Tibial nerve (tissue), 3 donors: Measurements from ENCODE around the gene CHRNA9.

ENCODE experiments used
- POLR2A ChIP-seq, 2 donors: fragments of 450-650 bp; IDR thresholded peaks; one replicate each; pipeline ENCODE4 v1.6.1; 2017; ENCODE audit warnings: antibody characterized with exemption in 2 of 2, mild to moderate bottlenecking in 2 of 2, moderate library complexity in 2 of 2
- TF ChIP-seq, protein P1 (sequence below), 5 experiments: fragments of 200-600 bp in 3 of 5; fragments of 450-650 bp in 2 of 5; sonication (generic) in 3 of 5; IDR thresholded peaks; one replicate each; pipeline ENCODE4 v1.5.1; 2016 to 2019; ENCODE audit warnings: antibody characterized with exemption in 5 of 5, mild to moderate bottlenecking in 3 of 5, moderate library complexity in 2 of 5

DNA sequence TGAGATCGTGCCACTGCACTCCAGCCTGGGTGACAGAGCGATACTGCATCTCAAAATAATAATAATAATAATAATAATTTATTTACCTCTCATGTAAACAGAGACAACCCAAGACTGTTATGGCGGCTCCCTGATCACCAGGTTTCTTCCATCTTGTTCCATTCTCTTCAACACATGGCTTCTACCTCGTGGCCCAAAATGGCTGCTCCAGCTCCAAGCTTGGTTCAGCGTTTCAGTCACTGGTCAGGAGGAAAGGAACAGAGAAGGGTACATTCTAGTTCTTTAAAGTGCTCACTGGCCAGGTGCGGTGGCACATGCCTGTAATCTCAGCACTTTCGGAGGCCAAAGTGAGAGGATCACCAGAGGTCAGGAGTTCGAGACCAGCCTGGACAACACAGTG, 24.9 kb upstream of the CHRNA9 start:
- TF ChIP-seq, protein P1, sequence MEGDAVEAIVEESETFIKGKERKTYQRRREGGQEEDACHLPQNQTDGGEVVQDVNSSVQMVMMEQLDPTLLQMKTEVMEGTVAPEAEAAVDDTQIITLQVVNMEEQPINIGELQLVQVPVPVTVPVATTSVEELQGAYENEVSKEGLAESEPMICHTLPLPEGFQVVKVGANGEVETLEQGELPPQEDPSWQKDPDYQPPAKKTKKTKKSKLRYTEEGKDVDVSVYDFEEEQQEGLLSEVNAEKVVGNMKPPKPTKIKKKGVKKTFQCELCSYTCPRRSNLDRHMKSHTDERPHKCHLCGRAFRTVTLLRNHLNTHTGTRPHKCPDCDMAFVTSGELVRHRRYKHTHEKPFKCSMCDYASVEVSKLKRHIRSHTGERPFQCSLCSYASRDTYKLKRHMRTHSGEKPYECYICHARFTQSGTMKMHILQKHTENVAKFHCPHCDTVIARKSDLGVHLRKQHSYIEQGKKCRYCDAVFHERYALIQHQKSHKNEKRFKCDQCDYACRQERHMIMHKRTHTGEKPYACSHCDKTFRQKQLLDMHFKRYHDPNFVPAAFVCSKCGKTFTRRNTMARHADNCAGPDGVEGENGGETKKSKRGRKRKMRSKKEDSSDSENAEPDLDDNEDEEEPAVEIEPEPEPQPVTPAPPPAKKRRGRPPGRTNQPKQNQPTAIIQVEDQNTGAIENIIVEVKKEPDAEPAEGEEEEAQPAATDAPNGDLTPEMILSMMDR (IDR thresholded peaks at IDR 0.05): no peak
- no peak for TF ChIP-seq POLR2A (IDR thresholded peaks at IDR 0.05)
